Thyroid gland (tissue), 4 donors: ENCODE measurements around the gene DPYSL5.
"Not testable (repeated sequence)": the region's sequence is repeated elsewhere in the genome, so short reads cannot be mapped to it uniquely, and the experiment has no call there.

Source experiments
- POLR2A ChIP-seq, 2 donors: fragments of 450-650 bp; IDR thresholded peaks; one replicate each; pipeline ENCODE4 v1.6.1; 2017; ENCODE audit warnings: antibody characterized with exemption in 2 of 2, mild to moderate bottlenecking in 2 of 2, moderate library complexity in 1 of 2
- TF ChIP-seq, protein P1 (sequence below), 6 experiments: fragments of 200-600 bp in 3 of 6; fragments of 450-650 bp in 3 of 6; sonication (generic) in 3 of 6; IDR thresholded peaks; one replicate each; pipeline ENCODE4 v1.5.1; 2016 to 2019; ENCODE audit warnings: antibody characterized with exemption in 6 of 6, mild to moderate bottlenecking in 2 of 6, inconsistent platforms in 1 of 6, moderate library complexity in 1 of 6

DNA sequence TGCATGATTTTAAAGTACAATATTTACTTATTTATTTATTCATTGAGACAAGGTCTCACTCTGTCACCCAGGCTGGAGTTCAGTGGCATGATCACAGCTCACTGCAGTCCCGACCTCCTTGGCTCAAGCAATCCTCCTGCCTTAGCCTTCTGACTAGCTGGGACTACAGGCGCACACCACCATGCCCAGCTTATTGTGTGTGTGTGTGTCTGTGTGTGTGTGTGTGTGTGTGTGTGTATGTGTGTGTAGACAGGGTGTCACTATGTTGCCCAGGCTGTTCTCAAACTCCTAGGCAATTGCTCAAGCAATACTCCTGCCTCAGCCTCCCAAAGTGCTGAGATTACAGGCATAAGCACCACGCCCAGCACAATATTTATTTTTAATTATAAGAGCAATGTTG is 34.3 kb downstream of the DPYSL5 start:
- TF ChIP-seq, protein P1, sequence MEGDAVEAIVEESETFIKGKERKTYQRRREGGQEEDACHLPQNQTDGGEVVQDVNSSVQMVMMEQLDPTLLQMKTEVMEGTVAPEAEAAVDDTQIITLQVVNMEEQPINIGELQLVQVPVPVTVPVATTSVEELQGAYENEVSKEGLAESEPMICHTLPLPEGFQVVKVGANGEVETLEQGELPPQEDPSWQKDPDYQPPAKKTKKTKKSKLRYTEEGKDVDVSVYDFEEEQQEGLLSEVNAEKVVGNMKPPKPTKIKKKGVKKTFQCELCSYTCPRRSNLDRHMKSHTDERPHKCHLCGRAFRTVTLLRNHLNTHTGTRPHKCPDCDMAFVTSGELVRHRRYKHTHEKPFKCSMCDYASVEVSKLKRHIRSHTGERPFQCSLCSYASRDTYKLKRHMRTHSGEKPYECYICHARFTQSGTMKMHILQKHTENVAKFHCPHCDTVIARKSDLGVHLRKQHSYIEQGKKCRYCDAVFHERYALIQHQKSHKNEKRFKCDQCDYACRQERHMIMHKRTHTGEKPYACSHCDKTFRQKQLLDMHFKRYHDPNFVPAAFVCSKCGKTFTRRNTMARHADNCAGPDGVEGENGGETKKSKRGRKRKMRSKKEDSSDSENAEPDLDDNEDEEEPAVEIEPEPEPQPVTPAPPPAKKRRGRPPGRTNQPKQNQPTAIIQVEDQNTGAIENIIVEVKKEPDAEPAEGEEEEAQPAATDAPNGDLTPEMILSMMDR (IDR thresholded peaks at IDR 0.05) = not testable (repeated sequence)
- not testable (repeated sequence) for TF ChIP-seq POLR2A (IDR thresholded peaks at IDR 0.05)
